Sigmoid colon (tissue), 3 donors: Measurements from ENCODE around the gene SUGCT.

Experiments used
- CTCF ChIP-seq, 4 experiments: fragments of 450-650 bp in 3 of 4; fragments of 200-600 bp in 1 of 4; IDR thresholded peaks; one replicate each; pipeline ENCODE4 v1.5.1; 2016 to 2019; ENCODE audit warnings: antibody characterized with exemption in 4 of 4, mild to moderate bottlenecking in 3 of 4, moderate library complexity in 2 of 4
- POLR2A ChIP-seq, 2 donors: fragments of 450-650 bp; IDR thresholded peaks; one replicate each; pipeline ENCODE4 v1.6.1; 2016; ENCODE audit warnings: antibody characterized with exemption in 2 of 2, mild to moderate bottlenecking in 2 of 2, moderate library complexity in 2 of 2

GRCh38 chr7:40551685-40552576 is 417.1 kb downstream of the SUGCT start:
- TF ChIP-seq CTCF (IDR thresholded peaks at IDR 0.05) (no peak), POLR2A (IDR thresholded peaks at IDR 0.05) (no peak)
